Measurements from ENCODE around the gene HAPLN2. TPM values are rescaled to one million over a fixed set of nuclear protein-coding genes. Genes with fewer than 3 reads are reported as not detected.

The HAPLN2 gene
- total RNA-seq, 1 experiment from 2014 or later: not detected

DNA sequence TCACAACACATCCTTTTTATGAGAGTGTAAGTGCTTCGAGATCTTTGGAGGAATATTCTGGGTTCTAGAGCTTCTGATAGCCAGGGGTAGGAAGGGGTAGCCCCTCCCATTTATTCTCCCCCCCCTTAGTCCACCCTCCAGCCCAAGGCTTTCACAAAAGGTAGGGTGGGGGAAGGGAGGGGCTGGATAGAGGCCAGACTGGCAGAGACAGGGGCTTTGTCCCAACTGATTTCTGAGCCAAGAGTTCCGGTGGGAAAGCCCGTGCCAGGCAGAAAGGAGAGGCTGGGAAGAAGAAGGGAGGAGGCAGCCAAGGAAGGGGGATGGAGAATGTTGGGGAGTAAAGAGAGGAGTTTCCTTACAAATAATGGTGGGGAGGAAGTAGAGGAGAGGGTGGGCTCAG is 25.8 kb downstream of the HAPLN2 start:
- intact Hi-C loops (cut with micrococcal nuclease; ENCODE audit: unreplicated experiment): no loop called here

DNA sequence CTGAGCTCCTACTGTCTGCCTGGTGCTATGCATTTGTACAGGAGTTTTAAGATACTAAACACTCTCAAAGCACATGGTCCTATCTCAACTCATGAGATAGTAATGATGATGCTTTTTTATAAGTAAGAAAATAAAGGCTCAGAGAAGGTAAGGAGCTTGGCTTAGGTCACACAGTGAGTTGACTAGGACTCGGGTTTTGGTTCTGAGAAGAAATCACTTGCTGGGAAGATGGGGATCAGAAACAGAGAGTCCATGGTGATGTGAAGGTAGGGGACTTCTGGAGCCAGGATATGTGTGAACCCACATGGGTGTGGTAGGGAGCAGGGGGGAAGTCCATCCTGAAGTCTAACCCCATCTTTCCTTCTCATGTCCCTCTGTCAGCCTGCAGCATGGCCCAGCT is 26.5 kb downstream of the HAPLN2 start:
- no peaks in the 10 kb centered on the region for H3K4me1 Mint-ChIP-seq (ENCODE audit: low read depth, unreplicated experiment)
- H3K9me3 Mint-ChIP-seq (ENCODE audit: low read depth, unreplicated experiment): no peaks in the 10 kb centered on the region
- H3K36me3 Mint-ChIP-seq (ENCODE audit: insufficient read depth, unreplicated experiment): peaks cover 69% of the 10 kb centered on the region
- H3K4me3 Mint-ChIP-seq (ENCODE audit: low read depth, unreplicated experiment): no peak overlapping the region
- BruUV-seq (replicated peaks): no TSS peak
- peak overlapping the region; percentile 11 for H3K27ac Mint-ChIP-seq (ENCODE audit: unreplicated experiment)
- TF ChIP-seq, protein P1, sequence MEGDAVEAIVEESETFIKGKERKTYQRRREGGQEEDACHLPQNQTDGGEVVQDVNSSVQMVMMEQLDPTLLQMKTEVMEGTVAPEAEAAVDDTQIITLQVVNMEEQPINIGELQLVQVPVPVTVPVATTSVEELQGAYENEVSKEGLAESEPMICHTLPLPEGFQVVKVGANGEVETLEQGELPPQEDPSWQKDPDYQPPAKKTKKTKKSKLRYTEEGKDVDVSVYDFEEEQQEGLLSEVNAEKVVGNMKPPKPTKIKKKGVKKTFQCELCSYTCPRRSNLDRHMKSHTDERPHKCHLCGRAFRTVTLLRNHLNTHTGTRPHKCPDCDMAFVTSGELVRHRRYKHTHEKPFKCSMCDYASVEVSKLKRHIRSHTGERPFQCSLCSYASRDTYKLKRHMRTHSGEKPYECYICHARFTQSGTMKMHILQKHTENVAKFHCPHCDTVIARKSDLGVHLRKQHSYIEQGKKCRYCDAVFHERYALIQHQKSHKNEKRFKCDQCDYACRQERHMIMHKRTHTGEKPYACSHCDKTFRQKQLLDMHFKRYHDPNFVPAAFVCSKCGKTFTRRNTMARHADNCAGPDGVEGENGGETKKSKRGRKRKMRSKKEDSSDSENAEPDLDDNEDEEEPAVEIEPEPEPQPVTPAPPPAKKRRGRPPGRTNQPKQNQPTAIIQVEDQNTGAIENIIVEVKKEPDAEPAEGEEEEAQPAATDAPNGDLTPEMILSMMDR (IDR thresholded peaks at IDR 0.05; ENCODE audit: unreplicated experiment): no peak
- H3K27me3 Mint-ChIP-seq (ENCODE audit: unreplicated experiment): no peaks in the 10 kb centered on the region
- DNase-seq: no peak
- CTCF ChIA-PET: interaction anchor here (0.6 kb wide), 1 partner anchor 23 kb away, joined by 3 read pairs; no protein-coding TSS in a partner anchor
- intact Hi-C loops (cut with micrococcal nuclease; ENCODE audit: unreplicated experiment): no loop called here

More for the DNA sequence above, 25.8 kb downstream of the HAPLN2 start:
- Mint-ChIP-seq H3K4me3 (ENCODE audit: low read depth, unreplicated experiment) (no peak overlapping the region), H3K36me3 (ENCODE audit: insufficient read depth, unreplicated experiment) (peaks cover 75% of the 10 kb centered on the region), H3K27me3 (ENCODE audit: unreplicated experiment) (no peaks in the 10 kb centered on the region), H3K27ac (ENCODE audit: unreplicated experiment) (no peak overlapping the region), H3K9me3 (ENCODE audit: low read depth, unreplicated experiment) (no peaks in the 10 kb centered on the region), H3K4me1 (ENCODE audit: low read depth, unreplicated experiment) (no peaks in the 10 kb centered on the region)
- CTCF ChIA-PET: no interaction called here
- DNase-seq: no peak
- TF ChIP-seq, protein P1 (IDR thresholded peaks at IDR 0.05; ENCODE audit: unreplicated experiment): no peak
- BruUV-seq (replicated peaks): no TSS peak

DNA sequence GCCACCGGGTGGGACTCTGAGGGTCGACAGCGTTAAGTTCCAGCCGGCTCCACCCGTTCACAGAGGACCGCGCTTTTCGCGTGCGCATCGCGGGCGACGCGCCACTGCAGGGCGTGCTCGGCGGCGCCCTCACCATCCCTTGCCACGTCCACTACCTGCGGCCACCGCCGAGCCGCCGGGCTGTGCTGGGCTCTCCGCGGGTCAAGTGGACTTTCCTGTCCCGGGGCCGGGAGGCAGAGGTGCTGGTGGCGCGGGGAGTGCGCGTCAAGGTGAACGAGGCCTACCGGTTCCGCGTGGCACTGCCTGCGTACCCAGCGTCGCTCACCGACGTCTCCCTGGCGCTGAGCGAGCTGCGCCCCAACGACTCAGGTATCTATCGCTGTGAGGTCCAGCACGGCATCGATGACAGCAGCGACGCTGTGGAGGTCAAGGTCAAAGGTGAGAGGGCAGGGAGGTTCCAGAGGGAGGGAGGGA is 27.6 kb downstream of the HAPLN2 start:
- BruUV-seq (replicated peaks): no TSS peak
- CTCF ChIA-PET: no interaction called here
- H3K36me3 Mint-ChIP-seq (ENCODE audit: insufficient read depth, unreplicated experiment): peaks cover 58% of the 10 kb centered on the region
- TF ChIP-seq, protein P1 (IDR thresholded peaks at IDR 0.05; ENCODE audit: unreplicated experiment): no peak
- H3K27ac Mint-ChIP-seq (ENCODE audit: unreplicated experiment): no peak overlapping the region
- no peak overlapping the region for H3K4me3 Mint-ChIP-seq (ENCODE audit: low read depth, unreplicated experiment)
- no peaks in the 10 kb centered on the region for H3K9me3 Mint-ChIP-seq (ENCODE audit: low read depth, unreplicated experiment)
- intact Hi-C loops (cut with micrococcal nuclease; ENCODE audit: unreplicated experiment): no loop called here
- no peaks in the 10 kb centered on the region for H3K27me3 Mint-ChIP-seq (ENCODE audit: unreplicated experiment)
- no peaks in the 10 kb centered on the region for H3K4me1 Mint-ChIP-seq (ENCODE audit: low read depth, unreplicated experiment)
- no peak for DNase-seq

DNA sequence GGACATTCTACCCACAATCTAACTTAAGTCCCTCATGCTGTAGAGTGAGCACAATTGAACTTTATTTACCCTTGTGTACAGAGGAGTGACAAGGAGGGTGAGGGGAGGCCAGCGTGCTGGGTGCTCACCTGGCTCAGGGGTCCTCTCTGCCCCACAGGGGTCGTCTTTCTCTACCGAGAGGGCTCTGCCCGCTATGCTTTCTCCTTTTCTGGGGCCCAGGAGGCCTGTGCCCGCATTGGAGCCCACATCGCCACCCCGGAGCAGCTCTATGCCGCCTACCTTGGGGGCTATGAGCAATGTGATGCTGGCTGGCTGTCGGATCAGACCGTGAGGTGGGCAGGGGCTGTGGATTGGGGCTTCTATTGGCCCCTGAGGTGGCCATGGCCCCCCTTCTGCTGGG is 28.1 kb downstream of the HAPLN2 start:
- TF ChIP-seq, protein P1 (IDR thresholded peaks at IDR 0.05; ENCODE audit: unreplicated experiment): no peak
- DNase-seq: no peak
- CTCF ChIA-PET: no interaction called here
- Mint-ChIP-seq H3K4me3 (ENCODE audit: low read depth, unreplicated experiment) (no peak overlapping the region), H3K4me1 (ENCODE audit: low read depth, unreplicated experiment) (no peaks in the 10 kb centered on the region), H3K27ac (ENCODE audit: unreplicated experiment) (no peak overlapping the region), H3K9me3 (ENCODE audit: low read depth, unreplicated experiment) (no peaks in the 10 kb centered on the region), H3K36me3 (ENCODE audit: insufficient read depth, unreplicated experiment) (peaks cover 58% of the 10 kb centered on the region), H3K27me3 (ENCODE audit: unreplicated experiment) (no peaks in the 10 kb centered on the region)
- intact Hi-C loops (cut with micrococcal nuclease; ENCODE audit: unreplicated experiment): no loop called here
- BruUV-seq (replicated peaks): no TSS peak

Measured in Calu3 (cell line).